ENCODE measurements around the gene LITAFD. TPM values are rescaled to one million over a fixed set of nuclear protein-coding genes. Genes with fewer than 3 reads are reported as not detected.

LITAFD gene
- total and polyA plus RNA-seq, 2 experiments from 2014 or later = not detected

- TF ChIP-seq ZNF462 (CRISPR knock-in tag; IDR thresholded peaks at IDR 0.05) = no peak
- no peak for TF ChIP-seq ZNF331 (CRISPR knock-in tag; IDR thresholded peaks at IDR 0.05; ENCODE audit: low read depth)
- no peak for TF ChIP-seq NANOG (IDR thresholded peaks at IDR 0.05; ENCODE audit: borderline replicate concordance)
- no peak for TF ChIP-seq EZH2 (IDR thresholded peaks at IDR 0.05; ENCODE audit: low read depth, unreplicated experiment)
- no peak for TF ChIP-seq POLR2AphosphoS5 (IDR thresholded peaks at IDR 0.05; ENCODE audit: low read depth)
- no peak for TF ChIP-seq CREB1 (CRISPR knock-in tag; IDR thresholded peaks at IDR 0.05; ENCODE audit: low read depth)
- no peak for TF ChIP-seq STAT1 (IDR thresholded peaks at IDR 0.05; ENCODE audit: unreplicated experiment)
Observed at GRCh38 chr16:8907096-8907495, 24.9 kb downstream of the LITAFD start (continued).

GRCh38 chr16:8908810-8909468, 26.8 kb downstream of the LITAFD start:
- Mint-ChIP-seq H3K9me3 (no peaks in the 10 kb centered on the region), H3K27me3 (ENCODE audit: insufficient read depth, low read depth, poor library complexity) (peaks cover 9% of the 10 kb centered on the region), H3K27ac (peak overlapping the region; percentile 69), H3K36me3 (ENCODE audit: low read depth) (peaks cover 86% of the 10 kb centered on the region), H3K4me3 (no peak overlapping the region), H3K4me1 (peaks cover 17% of the 10 kb centered on the region)
- Histone ChIP-seq H3K4me2 (no peak overlapping the region), H3K9me2 (ENCODE audit: insufficient read depth) (no peaks in the 10 kb centered on the region), H3K4me1 (ENCODE audit: insufficient read depth) (no peaks in the 10 kb centered on the region; the same call in 1 of the 2 replicates), H3K4me3 (no peak overlapping the region), H3K27ac (ENCODE audit: low read depth) (peak overlapping the region; percentile 60), H3F3A (replicated peaks; ENCODE audit: low read depth) (peaks cover 28% of the 10 kb centered on the region), H3K36me3 (ENCODE audit: insufficient read depth) (peaks cover 50% of the 10 kb centered on the region), H3K79me2 (replicated peaks; ENCODE audit: insufficient read depth) (peaks cover 23% of the 10 kb centered on the region; the same call in 1 of the 2 replicates), H4K20me1 (replicated peaks; ENCODE audit: insufficient read depth) (peaks cover 41% of the 10 kb centered on the region), H3K27me3 (ENCODE audit: insufficient read depth) (no peaks in the 10 kb centered on the region), H2AFZ (no peak overlapping the region)
- no peak for ATAC-seq
- no peak for DNase-seq (ENCODE audit: low spot score)
- no peak for TF ChIP-seq JUNB (IDR thresholded peaks at IDR 0.05; ENCODE audit: unreplicated experiment)
- TF ChIP-seq NANOG (IDR thresholded peaks at IDR 0.05; ENCODE audit: borderline replicate concordance) = no peak
- TF ChIP-seq ETS1 (IDR thresholded peaks at IDR 0.05) = no peak
- TF ChIP-seq REST (IDR thresholded peaks at IDR 0.05; ENCODE audit: unreplicated experiment) = no peak
- TF ChIP-seq CREB1 (CRISPR knock-in tag; IDR thresholded peaks at IDR 0.05; ENCODE audit: low read depth) = no peak
- TF ChIP-seq ZNF331 (CRISPR knock-in tag; IDR thresholded peaks at IDR 0.05; ENCODE audit: low read depth) = no peak
- TF ChIP-seq ZNF114 (CRISPR knock-in tag; IDR thresholded peaks at IDR 0.05) = no peak
- no peak for TF ChIP-seq STAT1 (IDR thresholded peaks at IDR 0.05; ENCODE audit: unreplicated experiment)

Measured in GM23338 (cell line).